ENCODE results near the gene DERL3. TPM values are rescaled to one million over a fixed set of nuclear protein-coding genes. Genes with fewer than 3 reads are reported as not detected.

The DERL3 gene
- polyA plus RNA-seq, 1 experiment = 0.27 TPM

- peak overlapping the region; percentile 57 for H3K27ac ChIP-seq (ENCODE audit: low read depth, low read length)
- no peaks in the 10 kb centered on the region for H3K9me3 ChIP-seq (ENCODE audit: control insufficient read depth, insufficient read depth, low read length)
- DNase-seq (ENCODE audit: low read depth, low spot score) = no peak
- ChIA-PET CTCF (interaction anchor here (0.6 to 3.4 kb wide), 10 partner anchors 8 to 902 kb away, joined by 3 to 39 read pairs (median 4); partner anchors contain the start of gene MIF), POLR2A (interaction anchor here (0.7 to 1.2 kb wide), 8 partner anchors 7 to 82 kb away, joined by 3 to 10 read pairs (median 4); partner anchors contain the start of gene MIF)
- peak overlapping the region; percentile 87 for H3K4me3 ChIP-seq (ENCODE audit: low read depth, low read length)
- H3K27me3 ChIP-seq (ENCODE audit: control insufficient read depth, insufficient read depth, low read length) = no peaks in the 10 kb centered on the region
- peak; percentile 36 for TF ChIP-seq CTCF (IDR thresholded peaks at IDR 0.05; ENCODE audit: low read depth, low read length)
These were observed 18.2 kb upstream of the DERL3 start for GRCh38 chr22:23856721-23857605.

GRCh38 chr22:23850136-23850611, 11.4 kb upstream of the DERL3 start:
- ChIA-PET POLR2A (interaction anchor here (0.9 to 1.0 kb wide), 3 partner anchors 8 to 64 kb away, joined by 3 to 5 read pairs (median 3); partner anchors contain the start of genes MIF and SLC2A11), CTCF (interaction anchor here (0.6 to 2.8 kb wide), 53 partner anchors 8 to 860 kb away, joined by 3 to 39 read pairs (median 4); partner anchors contain the start of genes C22orf15, CHCHD10, DERL3 and MIF)
- Histone ChIP-seq H3K27ac (ENCODE audit: low read depth, low read length) (no peak overlapping the region), H3K27me3 (ENCODE audit: control insufficient read depth, insufficient read depth, low read length) (no peaks in the 10 kb centered on the region), H3K4me3 (ENCODE audit: low read depth, low read length) (no peak overlapping the region), H3K9me3 (ENCODE audit: control insufficient read depth, insufficient read depth, low read length) (no peaks in the 10 kb centered on the region)
- TF ChIP-seq CTCF (IDR thresholded peaks at IDR 0.05; ENCODE audit: low read depth, low read length) = no peak
- no peak for DNase-seq (ENCODE audit: low read depth, low spot score)

GRCh38 chr22:23849009-23850006, 10.5 kb upstream of the DERL3 start:
- DNase-seq (ENCODE audit: low read depth, low spot score) = no peak
- no peak overlapping the region for H3K4me3 ChIP-seq (ENCODE audit: low read depth, low read length)
- POLR2A ChIA-PET = interaction anchor here (0.7 to 1.0 kb wide), 4 partner anchors 8 to 64 kb away, joined by 3 to 5 read pairs (median 3); partner anchors contain the start of genes MIF and SLC2A11

More at GRCh38 chr22:23849009-23850006, 10.5 kb upstream of the DERL3 start:
- H3K27me3 ChIP-seq (ENCODE audit: control insufficient read depth, insufficient read depth, low read length) = no peaks in the 10 kb centered on the region
- peak; percentile 95 for TF ChIP-seq CTCF (IDR thresholded peaks at IDR 0.05; ENCODE audit: low read depth, low read length)
- CTCF ChIA-PET = interaction anchor here (0.6 to 2.8 kb wide), 52 partner anchors 9 to 861 kb away, joined by 3 to 39 read pairs (median 4); partner anchors contain the start of genes C22orf15, CHCHD10, DERL3 and MIF
- H3K9me3 ChIP-seq (ENCODE audit: control insufficient read depth, insufficient read depth, low read length) = no peaks in the 10 kb centered on the region
- no peak overlapping the region for H3K27ac ChIP-seq (ENCODE audit: low read depth, low read length)

All from AG04450 (cell line).